Neural cell (in vitro differentiated cells): ENCODE results near the gene MSI2. TPM values are rescaled to one million over a fixed set of nuclear protein-coding genes. Genes with fewer than 3 reads are reported as not detected.

Experiments
- H2AFZ ChIP-seq: fragments of 200-600, 300-800 bp; sonication (generic), shearing (Covaris generic); 2 replicates; pipeline ENCODE4 v1.6.0; 2014; ENCODE audit warnings: low read depth, mild to moderate bottlenecking, antibody characterized with exemption, low read length, moderate library complexity
- H3F3A ChIP-seq: fragments of 200-600 bp; shearing (Covaris generic); 2 replicates; pipeline ENCODE4 v1.6.1; 2016; ENCODE audit warnings: mild to moderate bottlenecking, moderate library complexity, mixed read lengths, antibody characterized with exemption, low read length; ENCODE audit not compliant: insufficient read depth, poor library complexity, severe bottlenecking
- H3K27ac ChIP-seq: fragments of 200-600, 300-800 bp; sonication (generic), shearing (Covaris generic); 2 replicates; pipeline ENCODE4 v1.5.1; 2014; ENCODE audit warnings: mild to moderate bottlenecking, low read length, moderate library complexity
- H3K27me3 ChIP-seq: fragments of 300-800, 200-600 bp; sonication (generic), shearing (Covaris generic); 2 replicates; pipeline ENCODE4 v1.6.0; 2014; ENCODE audit warnings: mild to moderate bottlenecking, low read depth, low read length, moderate library complexity; ENCODE audit not compliant: insufficient read depth
- H3K36me3 ChIP-seq: fragments of 300-800, 200-600 bp; sonication (generic), shearing (Covaris generic); 2 replicates; pipeline ENCODE4 v1.5.1; 2014; ENCODE audit warnings: mild to moderate bottlenecking, antibody characterized with exemption, low read length, moderate library complexity; ENCODE audit not compliant: insufficient read depth
- H3K4me2 ChIP-seq: fragments of 300-800, 200-600 bp; sonication (generic), shearing (Covaris generic); 2 replicates; pipeline ENCODE4 v1.6.0; 2014; ENCODE audit warnings: mild to moderate bottlenecking, low read length
- H3K4me3 ChIP-seq: fragments of 300-800, 200-600 bp; sonication (generic), shearing (Covaris generic); 2 replicates; pipeline ENCODE4 v1.5.1; 2014; ENCODE audit warnings: mild to moderate bottlenecking, low read length, moderate library complexity
- H3K79me2 ChIP-seq: fragments of 200-600 bp; shearing (Covaris generic); replicated peaks from 2 replicates; pipeline ENCODE4 v1.6.0; 2014; ENCODE audit warnings: mild to moderate bottlenecking, low read length, moderate library complexity; ENCODE audit not compliant: insufficient read depth
- H3K9ac ChIP-seq: fragments of 300-800, 200-600 bp; sonication (generic), shearing (Covaris generic); 2 replicates; pipeline ENCODE4 v1.6.1; 2016; ENCODE audit warnings: mild to moderate bottlenecking, low read length, mixed read lengths
- H3K9me2 ChIP-seq: fragments of 200-600 bp; shearing (Covaris generic); 2 replicates; pipeline ENCODE4 v1.6.1; 2016; ENCODE audit warnings: mild to moderate bottlenecking, low read length, mixed read lengths; ENCODE audit not compliant: insufficient read depth
- H3K9me3 ChIP-seq: fragments of 200-600, 300-800 bp; sonication (generic), shearing (Covaris generic); 2 replicates; pipeline ENCODE4 v1.6.1; 2016; ENCODE audit warnings: mild to moderate bottlenecking, mixed run types, low read length, moderate library complexity, mixed read lengths
- H4K20me1 ChIP-seq: fragments of 200-600 bp; shearing (Covaris generic); 2 replicates; pipeline ENCODE4 v1.6.1; 2016; ENCODE audit warnings: mild to moderate bottlenecking, mixed run types; ENCODE audit not compliant: insufficient read depth
- CTCF ChIP-seq: fragments of 450-650 bp; IDR thresholded peaks from 2 replicates; pipeline ENCODE4 v1.5.1; 2014; ENCODE audit warnings: antibody characterized with exemption, mild to moderate bottlenecking, moderate library complexity; ENCODE audit not compliant: poor library complexity, severe bottlenecking
- EP300 ChIP-seq: fragments of 450-650 bp; conservative IDR thresholded peaks from 2 replicates; pipeline ENCODE4 v1.6.1; 2014; ENCODE audit warnings: antibody characterized with exemption, mild to moderate bottlenecking, moderate library complexity; ENCODE audit not compliant: poor library complexity, severe bottlenecking
- EZH2 ChIP-seq: fragments of 200-600, 300-800 bp; shearing (Covaris generic), sonication (generic); IDR thresholded peaks from 2 replicates; pipeline ENCODE4 v1.6.1; 2014; ENCODE audit warnings: antibody characterized with exemption, low read length, borderline replicate concordance, mild to moderate bottlenecking; ENCODE audit not compliant: insufficient read depth, poor library complexity, severe bottlenecking
- MXI1 ChIP-seq: fragments of 450-650 bp; conservative IDR thresholded peaks from 2 replicates; pipeline ENCODE4 v1.6.1; 2014; ENCODE audit warnings: antibody characterized with exemption, mild to moderate bottlenecking; ENCODE audit not compliant: poor library complexity, severe bottlenecking
- POLR2AphosphoS5 ChIP-seq: IDR thresholded peaks from 2 replicates; pipeline ENCODE4 v1.6.1; 2012
- RAD21 ChIP-seq: fragments of 450-650 bp; conservative IDR thresholded peaks from 2 replicates; pipeline ENCODE4 v1.6.1; 2014; ENCODE audit warnings: antibody characterized with exemption, mild to moderate bottlenecking, moderate library complexity
- REST ChIP-seq: IDR thresholded peaks from 2 replicates; pipeline ENCODE4 v1.6.1; 2012; ENCODE audit warnings: borderline replicate concordance
- SMC3 ChIP-seq: fragments of 450-650 bp; conservative IDR thresholded peaks from 2 replicates; pipeline ENCODE4 v1.6.1; 2014; ENCODE audit warnings: antibody characterized with exemption, mild to moderate bottlenecking, moderate library complexity; ENCODE audit not compliant: poor library complexity
- TAF1 ChIP-seq: IDR thresholded peaks from 2 replicates; pipeline ENCODE4 v1.6.1; 2012; ENCODE audit warnings: low read depth
- polyA plus RNA-seq: library from polyadenylated mRNA; depleted of rRNA; stranded (reverse); fragments of >200 nt; gene quantifications from 2 replicates; pipeline ENCODE4 v1.2.3, GENCODE V29; 2014

Gene MSI2
- polyA plus RNA-seq, 1 donor from 2014 or later = 61.4 TPM

- Histone ChIP-seq H3K9me2 (no peaks in the 10 kb centered on the region), H3K79me2 (peaks cover 44% of the 10 kb centered on the region), H3K27ac (no peak overlapping the region), H3K27me3 (no peaks in the 10 kb centered on the region), H2AFZ (no peak overlapping the region), H3F3A (no peaks in the 10 kb centered on the region), H3K9me3 (no peaks in the 10 kb centered on the region), H3K4me3 (no peak overlapping the region), H3K36me3 (no peaks in the 10 kb centered on the region), H4K20me1 (no peaks in the 10 kb centered on the region), H3K9ac (no peak overlapping the region), H3K4me2 (no peak overlapping the region)
- TF ChIP-seq EP300 = no peak
- TF ChIP-seq MXI1 = no peak
- no peak for TF ChIP-seq EZH2
- no peak for TF ChIP-seq POLR2AphosphoS5
- TF ChIP-seq TAF1 = no peak
- TF ChIP-seq REST = no peak
- TF ChIP-seq RAD21 = no peak
- no peak for TF ChIP-seq SMC3
- no peak for TF ChIP-seq CTCF
These were observed 167.2 kb downstream of the MSI2 start for GRCh38 chr17:57423541-57423940.

- no peaks in the 10 kb centered on the region for H3K36me3 ChIP-seq
- no peaks in the 10 kb centered on the region for H4K20me1 ChIP-seq
- TF ChIP-seq TAF1 (no peak), MXI1 (no peak), REST (no peak), RAD21 (no peak), POLR2AphosphoS5 (no peak), SMC3 (no peak), EZH2 (no peak), CTCF (no peak), EP300 (no peak)
- no peaks in the 10 kb centered on the region for H3K9me2 ChIP-seq
- H3K4me2 ChIP-seq = no peak overlapping the region
- H3K27me3 ChIP-seq = no peaks in the 10 kb centered on the region
- no peak overlapping the region for H3K4me3 ChIP-seq
- no peak overlapping the region for H2AFZ ChIP-seq
- peaks cover 46% of the 10 kb centered on the region for H3K79me2 ChIP-seq
- no peak overlapping the region for H3K9ac ChIP-seq
- no peaks in the 10 kb centered on the region for H3F3A ChIP-seq
- H3K9me3 ChIP-seq = no peaks in the 10 kb centered on the region
- H3K27ac ChIP-seq = no peak overlapping the region
These were observed 167.9 kb downstream of the MSI2 start for GRCh38 chr17:57424273-57424672.
